GM20431 (cell line): ENCODE results near the gene FHIT.

Source experiments
- in situ Hi-C: fragments of 300-500 bp; cut with MseI, MboI; formaldehyde crosslinking; loops from one replicate; pipeline ENCODE4 v1.15.0; 2020; ENCODE audit warnings: low sequenced_read_pairs; ENCODE audit not compliant: unreplicated experiment

Gene FHIT

DNA sequence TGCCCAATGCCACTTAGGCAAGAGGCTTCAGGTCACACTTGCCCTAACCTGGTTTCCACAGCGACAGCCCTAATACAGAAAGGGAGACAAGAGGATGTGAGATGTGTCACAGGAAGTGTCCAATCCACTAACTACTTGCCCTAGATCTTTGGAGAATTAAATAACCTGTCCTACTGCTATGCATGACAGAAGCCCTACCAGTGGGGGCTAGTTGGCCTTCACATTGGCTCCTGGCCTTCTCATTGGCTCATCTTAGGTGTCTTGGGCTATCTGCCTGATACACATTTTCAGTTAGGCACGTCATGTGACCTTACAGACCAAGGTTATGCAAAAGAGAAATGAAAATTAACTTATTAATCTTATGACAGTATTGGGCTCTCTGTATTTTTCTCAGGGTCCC, 449.9 kb downstream of the FHIT start:
- in situ Hi-C loops = no loop called here

DNA sequence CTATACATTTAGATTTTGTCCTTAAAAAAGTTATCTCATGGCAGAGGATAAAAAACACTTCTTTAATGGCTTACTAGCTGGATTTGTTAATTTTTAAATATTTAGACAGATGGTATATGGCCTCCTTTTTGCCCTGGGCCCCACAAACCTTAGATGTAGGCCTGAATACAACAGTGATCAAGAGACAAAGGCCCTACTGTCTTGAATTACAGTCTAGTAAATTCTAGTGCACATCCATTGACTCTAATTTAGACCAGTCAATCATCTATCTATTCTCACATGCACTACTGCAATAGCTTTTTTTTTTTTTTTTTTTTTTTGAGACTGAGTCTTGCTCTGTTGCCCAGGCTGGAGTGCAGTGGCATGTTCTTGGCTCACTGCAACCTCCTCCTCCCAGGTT, 452.8 kb downstream of the FHIT start:
- in situ Hi-C loops = no loop called here

DNA sequence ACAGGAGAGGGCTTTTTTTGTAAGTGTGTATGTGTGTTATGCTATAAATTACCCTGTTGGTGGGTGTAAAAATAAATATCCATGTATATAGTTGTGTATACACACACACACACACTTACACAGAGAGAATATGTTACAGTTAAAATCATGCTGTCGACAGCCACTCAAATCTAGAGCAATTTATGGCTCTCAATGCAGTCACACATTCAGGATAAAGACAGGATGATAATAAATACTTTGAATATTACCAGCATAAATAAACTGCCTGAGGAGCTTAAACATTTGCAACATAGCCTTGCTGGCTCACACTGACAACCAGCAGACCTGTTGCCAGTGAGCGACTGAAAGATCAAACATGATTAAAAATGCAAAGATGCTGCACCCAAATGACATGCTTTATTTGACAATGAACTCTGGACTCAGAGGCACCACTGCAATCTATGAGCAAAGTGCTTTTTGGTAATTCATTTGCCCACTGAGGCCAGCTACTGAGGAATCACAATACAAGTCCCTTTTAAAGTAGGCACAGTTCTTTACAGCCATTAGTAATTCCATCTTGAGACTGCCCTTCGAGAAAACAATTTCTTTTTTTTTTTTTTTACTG, 458.9 kb downstream of the FHIT start:
- in situ Hi-C loops = no loop called here

- in situ Hi-C loops = no loop called here
These were observed 463.1 kb downstream of the FHIT start for GRCh38 chr3:60788185-60788584.

DNA sequence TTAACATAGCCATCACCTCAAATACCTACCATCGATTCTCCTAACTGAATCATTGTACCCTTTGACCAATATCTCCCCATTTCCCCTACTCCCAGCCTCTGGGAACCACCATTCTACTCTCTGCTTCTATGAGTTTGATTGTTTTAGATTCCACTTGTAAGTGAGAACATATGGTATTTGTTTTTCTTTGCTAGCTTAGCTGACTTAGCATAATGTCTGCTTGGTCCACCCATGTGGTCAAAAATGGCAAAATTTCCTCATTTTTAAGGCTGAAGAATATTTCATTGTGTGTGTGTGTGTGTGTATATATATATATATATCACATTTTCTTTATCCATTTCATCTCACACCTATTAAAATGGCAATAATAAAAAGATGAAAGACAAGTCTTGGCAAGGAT, 469.3 kb downstream of the FHIT start:
- in situ Hi-C loops = no loop called here

GRCh38 chr3:60779637-60780036, 471.6 kb downstream of the FHIT start:
- in situ Hi-C loops = no loop called here

DNA sequence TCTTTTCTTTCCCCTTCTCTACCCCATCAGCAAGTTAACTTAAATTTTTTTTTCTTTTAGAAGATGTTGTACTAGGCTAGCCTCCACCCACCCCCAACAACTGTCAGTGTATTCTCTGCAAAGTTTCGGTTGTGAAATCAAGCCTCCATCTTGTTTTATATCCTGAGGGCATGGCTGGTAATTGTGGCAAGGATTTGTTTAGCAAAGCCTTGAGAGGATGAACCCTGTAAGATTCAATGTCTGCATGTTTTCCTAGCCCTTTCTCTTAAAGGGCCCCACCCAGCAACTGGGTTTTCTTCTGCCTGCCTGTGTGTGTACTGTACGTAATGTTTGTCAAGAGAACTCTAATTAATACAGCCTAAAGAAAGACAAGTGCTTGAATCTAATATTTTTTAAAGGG, 475.3 kb downstream of the FHIT start:
- in situ Hi-C loops = no loop called here

- in situ Hi-C loops = no loop called here
These were observed 476.6 kb downstream of the FHIT start for GRCh38 chr3:60774617-60775016.

- in situ Hi-C loops = no loop called here
These were observed 478.7 kb downstream of the FHIT start for GRCh38 chr3:60772584-60772983.

GRCh38 chr3:60771766-60772165, 479.5 kb downstream of the FHIT start:
- in situ Hi-C loops = no loop called here

DNA sequence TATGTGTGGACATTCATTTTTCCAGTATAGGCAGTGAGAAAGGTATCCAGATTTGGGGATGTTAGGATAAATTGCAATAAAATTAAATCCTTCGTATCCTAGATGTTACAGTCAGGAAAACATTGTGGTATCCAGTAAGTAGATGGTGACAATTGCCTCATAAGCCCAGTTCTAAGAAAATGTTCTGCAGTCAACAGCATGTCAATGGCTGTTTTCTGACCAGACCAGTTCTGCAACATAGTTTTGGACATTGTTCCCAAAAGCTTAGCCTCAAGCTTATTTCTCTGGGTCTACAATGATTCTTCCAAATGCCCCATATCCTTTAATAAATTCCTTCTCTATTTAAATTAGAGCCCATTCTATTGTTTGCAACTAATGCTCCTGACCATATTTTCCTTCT, 480.7 kb downstream of the FHIT start:
- in situ Hi-C loops = no loop called here

DNA sequence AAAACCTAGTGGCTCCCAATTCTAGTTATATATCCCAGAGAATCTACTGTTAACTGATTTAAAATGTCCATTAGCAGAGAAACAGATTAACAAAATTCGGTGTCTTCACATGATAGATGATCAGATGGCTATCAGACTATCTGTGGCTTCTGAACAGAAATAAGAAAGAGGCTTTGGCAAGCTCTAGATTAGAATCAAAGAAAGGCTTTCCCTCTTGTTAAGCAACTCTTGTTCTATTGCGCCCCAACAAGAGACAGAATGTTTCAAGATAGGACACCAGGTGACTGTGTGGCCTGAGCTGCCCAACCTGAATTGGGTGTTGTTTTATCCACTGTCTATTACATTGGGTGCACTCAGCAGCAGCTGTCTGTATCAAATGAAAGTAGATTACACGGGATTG, 483.7 kb downstream of the FHIT start:
- in situ Hi-C loops = no loop called here

DNA sequence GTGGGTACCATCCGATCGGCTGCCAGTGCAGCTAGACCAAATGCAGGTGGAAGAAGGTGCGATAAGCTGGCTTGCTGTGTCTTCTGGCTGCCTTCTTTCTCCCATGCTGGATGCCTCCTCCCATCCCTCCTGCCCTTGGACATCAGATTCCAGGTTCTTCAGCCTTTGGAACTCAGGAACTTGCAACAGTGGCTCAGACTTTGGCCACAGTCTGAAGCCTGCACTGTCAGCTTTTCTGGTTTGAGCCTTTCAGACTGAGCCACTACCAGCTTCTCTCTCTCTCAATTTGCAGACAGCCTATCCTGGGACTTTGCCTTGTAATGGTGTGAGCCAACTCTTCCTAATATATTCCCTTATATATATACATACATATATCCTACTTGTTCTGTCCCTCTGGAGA, 485.5 kb downstream of the FHIT start:
- in situ Hi-C loops = no loop called here

- in situ Hi-C loops = no loop called here
These were observed 486.4 kb downstream of the FHIT start for GRCh38 chr3:60764870-60765269.

DNA sequence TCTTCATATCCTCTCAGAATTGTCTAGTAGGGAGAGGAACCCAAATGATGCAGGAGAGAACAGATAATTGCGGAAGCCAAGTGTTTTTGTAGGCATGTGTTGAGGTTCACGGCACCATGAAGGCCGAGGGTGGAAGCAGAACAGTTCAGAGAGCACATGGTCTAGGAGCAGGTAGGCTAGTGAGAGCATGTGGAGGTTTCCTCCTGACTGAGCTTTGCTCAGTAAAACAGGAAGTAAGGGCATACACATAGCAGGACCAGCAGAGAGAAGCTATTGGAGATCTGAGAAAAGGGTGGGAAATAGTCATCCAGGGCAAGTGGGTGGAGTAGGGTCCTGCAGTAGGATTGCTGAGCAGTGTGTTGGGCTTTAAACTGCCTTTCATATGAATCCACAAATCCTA, 491.1 kb downstream of the FHIT start:
- in situ Hi-C loops = no loop called here

DNA sequence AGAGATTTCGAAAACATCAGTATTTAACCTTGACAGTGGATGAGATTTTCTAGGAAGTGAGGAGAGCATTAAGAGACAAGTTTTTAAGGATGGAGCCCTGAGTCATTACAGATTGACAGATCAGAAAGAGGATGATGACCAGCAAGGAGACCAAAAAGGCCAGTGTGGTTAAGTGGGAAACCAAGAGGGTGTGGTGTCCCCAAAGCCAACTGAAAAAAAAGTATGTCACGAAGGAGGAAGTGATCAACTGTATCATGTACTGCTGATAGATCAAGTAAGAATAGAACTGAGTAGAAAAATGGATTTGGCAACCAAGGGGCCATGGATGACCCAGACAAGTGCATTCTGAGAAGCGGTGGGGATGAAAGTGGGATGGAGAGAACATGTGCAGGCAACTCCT, 491.8 kb downstream of the FHIT start:
- in situ Hi-C loops = no loop called here

GRCh38 chr3:60758831-60759230, 492.4 kb downstream of the FHIT start:
- in situ Hi-C loops = no loop called here

DNA sequence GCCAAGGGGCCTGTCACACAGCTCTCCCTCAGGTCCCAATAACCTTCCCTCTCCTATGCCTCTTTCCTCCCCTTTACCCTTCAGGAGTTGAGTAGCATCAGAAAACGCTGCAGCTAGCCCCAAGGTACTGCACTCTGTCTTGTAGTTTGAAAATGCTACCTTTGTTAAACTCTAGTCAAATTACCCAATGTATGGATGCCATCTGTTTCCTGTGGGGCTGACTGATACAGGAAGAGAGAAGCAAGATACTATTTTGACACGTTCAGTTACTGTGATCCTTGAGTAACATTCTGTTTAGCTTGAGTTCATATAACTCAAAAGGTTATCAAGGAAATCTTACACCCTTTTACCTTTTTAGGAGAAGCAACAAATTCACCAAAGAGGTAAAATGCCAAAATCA, 493.1 kb downstream of the FHIT start:
- in situ Hi-C loops = no loop called here

- in situ Hi-C loops = no loop called here
These were observed 493.5 kb downstream of the FHIT start for GRCh38 chr3:60757724-60758123.

DNA sequence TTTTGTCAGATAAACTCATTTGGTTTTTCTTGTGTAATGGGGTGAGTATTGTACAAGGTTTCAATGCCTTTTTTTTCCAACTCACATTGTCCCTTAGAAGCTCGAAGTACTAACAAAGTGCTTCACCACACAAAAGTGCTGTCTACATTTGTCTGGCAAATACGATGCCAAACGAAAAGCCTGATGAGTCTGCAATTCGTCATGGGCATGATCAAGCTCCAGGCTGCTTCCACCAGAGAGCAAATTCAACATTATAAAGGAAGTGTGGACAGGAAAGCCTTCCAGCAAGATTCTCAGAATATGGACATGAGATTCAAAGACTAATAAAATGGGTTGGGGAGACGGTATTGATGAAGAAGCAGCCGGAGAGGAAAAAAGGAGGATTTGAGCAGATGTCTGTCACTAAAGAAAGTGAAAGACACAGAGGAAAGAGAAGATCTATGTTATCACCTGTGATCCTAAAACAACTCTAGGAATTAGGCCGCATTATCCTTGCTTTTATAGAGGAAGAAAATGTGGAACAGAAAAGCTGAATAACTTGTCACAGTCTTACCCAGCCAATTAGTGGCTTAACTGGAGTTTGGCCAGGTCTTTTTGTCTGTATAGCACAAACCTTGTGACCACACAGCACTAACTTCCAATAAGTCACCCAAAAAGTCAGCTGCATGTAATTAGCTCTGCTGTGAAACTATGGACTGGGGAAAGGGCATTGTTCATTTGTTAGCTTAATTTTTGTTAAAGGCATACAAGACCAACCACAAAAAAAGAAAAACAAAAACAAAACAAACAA, 494.8 kb downstream of the FHIT start:
- in situ Hi-C loops = no loop called here

- in situ Hi-C loops = no loop called here
These were observed 496.2 kb downstream of the FHIT start for GRCh38 chr3:60755094-60755493.

DNA sequence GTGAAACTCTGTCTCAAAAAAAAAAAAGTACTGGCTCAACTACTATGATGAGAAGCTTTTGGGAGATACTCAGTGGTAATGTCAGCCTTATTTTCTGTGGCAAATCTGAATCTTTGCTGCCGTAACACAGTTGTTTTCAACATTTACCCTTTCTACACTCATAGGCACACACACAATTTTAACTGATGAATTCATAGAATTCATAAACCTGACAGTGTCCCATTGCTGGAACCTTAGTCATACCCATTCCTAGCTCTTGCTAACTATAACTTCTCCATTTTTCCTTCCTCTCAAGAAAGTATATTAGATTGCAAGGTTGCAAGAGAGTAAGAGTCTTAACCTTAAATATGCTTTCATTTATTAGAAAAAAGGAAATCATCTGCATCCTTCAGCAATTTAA, 496.6 kb downstream of the FHIT start:
- in situ Hi-C loops = no loop called here
